ENCODE data around the gene CADPS.

CADPS gene

GRCh38 chr3:62369476-62369743 is 505.8 kb downstream of the CADPS start:
- DNase-seq, result no peak

DNA sequence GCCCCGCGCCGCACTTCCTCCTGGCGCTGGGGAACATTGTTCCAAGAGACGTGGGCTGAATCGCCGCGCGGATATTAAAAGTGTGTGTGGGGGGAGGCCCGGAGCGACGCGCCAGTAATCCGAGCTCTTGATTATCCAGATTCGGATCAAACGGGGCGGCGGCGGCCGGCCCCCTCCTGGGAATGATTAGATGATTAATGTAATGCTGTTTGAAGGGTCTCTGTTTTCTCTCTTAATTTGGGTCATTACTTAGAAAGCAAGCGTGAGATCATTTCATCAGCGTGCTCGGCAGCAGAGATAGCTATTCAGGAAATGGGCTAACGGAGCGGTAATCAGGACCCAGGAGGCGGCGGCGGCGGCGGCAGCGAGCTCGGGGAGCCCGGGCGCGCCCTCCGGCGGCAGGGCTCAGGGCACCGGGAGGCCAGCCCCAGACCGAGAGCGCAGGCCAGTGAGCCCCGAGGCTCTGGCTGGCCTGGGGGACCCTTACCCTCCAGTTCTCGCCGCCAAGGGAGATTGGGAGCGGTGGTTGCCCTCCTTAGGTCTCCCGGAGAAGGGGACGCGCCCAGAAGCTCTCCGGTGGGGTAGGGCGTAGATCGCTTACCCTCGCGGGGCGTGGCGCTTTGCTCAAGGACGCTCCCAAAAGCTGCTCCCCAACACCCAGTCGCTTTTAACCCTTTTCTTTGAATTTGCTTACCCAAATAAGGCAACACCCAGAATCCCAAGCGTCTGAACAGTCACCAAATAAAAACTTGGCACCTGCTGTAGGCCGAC is 506.3 kb downstream of the CADPS start:
- DNase-seq, result no peak

DNA sequence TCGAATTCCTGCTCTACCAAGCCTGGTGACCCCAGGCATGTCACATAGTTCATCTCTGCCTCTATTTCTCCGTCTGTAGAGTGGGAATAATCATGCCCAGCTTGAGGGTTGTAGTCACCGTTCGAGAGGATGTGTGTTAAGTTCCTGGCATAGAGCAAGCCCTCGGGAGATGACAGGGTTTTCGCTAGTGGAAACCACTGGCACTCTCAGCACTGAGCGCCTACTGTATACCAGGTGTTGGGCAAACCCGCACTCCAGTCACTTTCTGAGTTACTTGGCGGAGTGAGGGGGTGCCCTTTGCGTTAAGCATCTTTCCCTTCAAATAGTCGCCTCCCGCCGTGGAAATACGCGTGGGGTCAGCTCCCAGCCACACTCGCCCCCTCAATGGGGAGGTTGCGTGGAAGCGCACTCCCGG is 506.9 kb downstream of the CADPS start:
- DNase-seq, result no peak

DNA sequence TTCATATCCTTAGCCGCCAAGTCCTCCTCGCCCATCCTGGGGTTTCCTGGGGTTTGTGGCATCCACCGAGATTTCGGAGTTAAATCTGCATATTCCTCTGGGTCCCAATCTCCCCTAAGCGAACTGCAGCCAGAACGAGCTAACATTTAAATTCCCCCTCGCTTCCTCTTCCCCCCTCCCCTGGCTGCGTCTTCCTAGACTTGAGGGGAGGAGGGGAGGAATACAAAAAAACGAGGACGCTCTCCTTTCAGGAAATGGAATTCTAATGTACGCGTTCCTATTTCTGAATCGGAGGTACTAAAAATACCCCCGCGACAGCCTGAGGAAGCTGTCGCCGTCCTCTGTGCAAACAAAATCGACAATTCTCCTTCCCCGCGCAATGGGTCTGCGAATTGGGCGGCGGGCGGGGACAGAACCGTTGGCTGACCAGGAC is 507.4 kb downstream of the CADPS start:
- no peak for DNase-seq

- no peak for DNase-seq
These were observed 509.1 kb downstream of the CADPS start for GRCh38 chr3:62366126-62366484.

DNA sequence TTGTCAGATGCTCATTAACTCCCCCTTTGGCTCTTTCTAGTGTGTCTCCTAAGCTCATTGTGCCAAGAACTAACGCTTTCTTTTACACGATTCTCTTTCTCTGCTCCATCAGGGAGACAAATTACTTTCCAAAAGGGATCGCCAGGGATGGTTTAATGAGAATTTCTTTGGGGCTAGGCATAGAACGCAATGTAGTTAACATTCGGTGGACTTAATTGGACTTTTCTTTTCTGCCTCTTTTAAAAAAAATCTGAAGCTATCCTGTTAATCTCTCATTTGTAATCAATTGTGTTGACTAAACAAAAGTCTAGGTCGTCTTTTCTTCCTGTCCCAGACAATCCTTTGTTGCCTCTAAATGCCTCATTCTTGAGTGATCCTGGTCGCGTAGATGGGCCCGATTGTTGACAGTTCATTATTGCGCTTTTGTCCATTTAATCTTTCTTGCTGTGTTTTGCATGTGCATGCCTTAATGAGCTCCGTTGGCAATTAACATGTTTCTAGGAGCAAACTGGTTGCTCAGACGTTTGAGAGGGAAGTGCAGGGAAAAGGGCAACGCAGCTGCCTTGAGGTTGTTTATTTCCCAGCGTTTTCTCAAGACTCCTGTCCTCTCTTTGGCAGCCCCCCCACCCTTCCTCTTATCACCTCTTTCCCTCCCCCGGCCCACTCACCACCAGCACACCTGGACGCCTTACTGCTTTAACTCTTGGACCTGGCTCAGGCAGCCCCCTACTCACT is 509.7 kb downstream of the CADPS start:
- DNase-seq, result no peak

GRCh38 chr3:62364191-62364590 is 511.0 kb downstream of the CADPS start:
- no peak for DNase-seq

DNA sequence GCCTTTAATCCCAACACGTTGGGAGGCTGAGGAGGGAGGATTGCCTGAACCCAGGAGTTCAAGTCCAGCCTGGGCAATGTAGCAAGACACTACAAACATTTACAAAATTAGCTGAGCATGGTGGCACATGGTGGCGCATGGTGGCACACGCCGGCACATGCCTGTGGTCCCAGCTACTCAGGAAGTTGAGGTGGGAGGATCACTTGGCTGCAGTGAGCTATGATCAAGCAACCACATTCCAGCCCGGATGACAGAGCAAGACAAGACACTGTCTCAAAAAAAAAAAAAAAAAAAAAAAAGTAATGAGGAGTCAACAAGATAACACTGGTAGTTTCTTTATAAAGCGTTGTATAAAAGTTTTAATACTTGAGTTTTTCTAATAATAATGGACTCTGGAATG is 511.9 kb downstream of the CADPS start:
- no peak for DNase-seq

DNA sequence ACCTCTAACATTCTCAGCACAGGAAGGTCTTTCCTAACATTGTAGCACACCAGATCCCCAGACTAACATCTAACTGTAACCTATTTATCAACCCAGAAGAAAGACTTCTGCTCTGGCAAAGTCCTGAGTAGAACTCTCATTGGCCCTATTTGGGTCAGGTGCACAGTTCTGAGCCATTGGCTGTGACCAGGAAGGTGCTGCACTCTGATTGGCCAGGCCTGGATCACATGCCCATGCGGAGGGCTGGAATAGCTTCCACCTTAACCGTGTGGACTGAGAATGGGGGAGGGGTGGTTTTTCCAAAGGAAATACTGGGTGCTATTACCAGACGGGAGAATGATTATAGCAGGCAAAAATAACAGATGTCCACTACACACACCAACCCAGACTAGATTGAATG is 513.4 kb downstream of the CADPS start:
- DNase-seq, result no peak

- DNase-seq, result no peak
These were observed 514.0 kb downstream of the CADPS start for GRCh38 chr3:62361261-62361660.

DNA sequence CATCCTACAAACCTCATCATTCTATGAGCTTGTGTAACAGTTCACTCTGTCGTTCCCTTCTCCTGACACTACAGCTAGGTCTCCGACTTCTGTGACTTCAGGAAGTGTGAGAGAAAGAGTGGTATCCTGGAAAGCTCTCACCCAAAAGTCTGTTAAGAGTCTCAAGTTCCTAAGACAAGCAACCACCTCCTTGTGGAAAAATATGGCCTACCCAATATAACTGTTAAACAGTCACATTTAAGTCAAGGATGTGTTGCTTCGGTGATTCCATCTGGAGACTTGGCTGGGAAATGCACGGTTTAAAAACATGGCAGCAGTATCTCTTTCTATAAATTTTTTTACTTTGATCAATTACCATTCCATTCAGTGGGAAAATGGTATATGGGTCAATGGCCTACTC is 515.7 kb downstream of the CADPS start:
- no peak for DNase-seq

- no peak for DNase-seq
These were observed 518.9 kb downstream of the CADPS start for GRCh38 chr3:62356356-62356755.

GRCh38 chr3:62355703-62356102 is 519.5 kb downstream of the CADPS start:
- DNase-seq, result no peak
